Measurements from ENCODE around the gene CDH23.

CDH23 gene

DNA sequence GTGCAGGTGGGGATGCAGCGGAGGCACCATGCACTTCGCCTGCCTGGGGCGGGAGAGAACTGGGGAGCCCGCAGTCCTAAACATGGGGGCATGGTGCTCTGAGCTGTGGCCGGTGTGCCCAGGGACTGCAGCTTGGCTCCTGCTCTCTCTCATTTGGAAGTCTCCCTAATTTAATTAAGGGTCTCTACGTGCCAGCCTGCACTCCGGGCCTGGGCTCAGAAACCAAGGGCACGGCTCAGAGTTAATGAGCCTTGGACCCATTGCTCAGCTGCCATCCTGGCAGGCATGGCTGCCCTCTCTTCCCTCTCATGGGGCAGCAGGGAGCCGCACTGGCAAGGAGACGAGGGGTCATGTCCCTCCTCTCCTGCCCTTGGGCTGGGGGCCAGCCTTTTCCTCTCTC, 115.6 kb downstream of the CDH23 start:
- DNase-seq (ENCODE audit: low read depth) = no peak
- H3K4me3 ChIP-seq (ENCODE audit: control insufficient read depth, low read depth, low read length) = no peak overlapping the region
- TF ChIP-seq, protein P1, sequence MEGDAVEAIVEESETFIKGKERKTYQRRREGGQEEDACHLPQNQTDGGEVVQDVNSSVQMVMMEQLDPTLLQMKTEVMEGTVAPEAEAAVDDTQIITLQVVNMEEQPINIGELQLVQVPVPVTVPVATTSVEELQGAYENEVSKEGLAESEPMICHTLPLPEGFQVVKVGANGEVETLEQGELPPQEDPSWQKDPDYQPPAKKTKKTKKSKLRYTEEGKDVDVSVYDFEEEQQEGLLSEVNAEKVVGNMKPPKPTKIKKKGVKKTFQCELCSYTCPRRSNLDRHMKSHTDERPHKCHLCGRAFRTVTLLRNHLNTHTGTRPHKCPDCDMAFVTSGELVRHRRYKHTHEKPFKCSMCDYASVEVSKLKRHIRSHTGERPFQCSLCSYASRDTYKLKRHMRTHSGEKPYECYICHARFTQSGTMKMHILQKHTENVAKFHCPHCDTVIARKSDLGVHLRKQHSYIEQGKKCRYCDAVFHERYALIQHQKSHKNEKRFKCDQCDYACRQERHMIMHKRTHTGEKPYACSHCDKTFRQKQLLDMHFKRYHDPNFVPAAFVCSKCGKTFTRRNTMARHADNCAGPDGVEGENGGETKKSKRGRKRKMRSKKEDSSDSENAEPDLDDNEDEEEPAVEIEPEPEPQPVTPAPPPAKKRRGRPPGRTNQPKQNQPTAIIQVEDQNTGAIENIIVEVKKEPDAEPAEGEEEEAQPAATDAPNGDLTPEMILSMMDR (IDR thresholded peaks at IDR 0.05; ENCODE audit: control insufficient read depth, insufficient read depth, low read depth, low read length, missing control alignments) = no peak

DNA sequence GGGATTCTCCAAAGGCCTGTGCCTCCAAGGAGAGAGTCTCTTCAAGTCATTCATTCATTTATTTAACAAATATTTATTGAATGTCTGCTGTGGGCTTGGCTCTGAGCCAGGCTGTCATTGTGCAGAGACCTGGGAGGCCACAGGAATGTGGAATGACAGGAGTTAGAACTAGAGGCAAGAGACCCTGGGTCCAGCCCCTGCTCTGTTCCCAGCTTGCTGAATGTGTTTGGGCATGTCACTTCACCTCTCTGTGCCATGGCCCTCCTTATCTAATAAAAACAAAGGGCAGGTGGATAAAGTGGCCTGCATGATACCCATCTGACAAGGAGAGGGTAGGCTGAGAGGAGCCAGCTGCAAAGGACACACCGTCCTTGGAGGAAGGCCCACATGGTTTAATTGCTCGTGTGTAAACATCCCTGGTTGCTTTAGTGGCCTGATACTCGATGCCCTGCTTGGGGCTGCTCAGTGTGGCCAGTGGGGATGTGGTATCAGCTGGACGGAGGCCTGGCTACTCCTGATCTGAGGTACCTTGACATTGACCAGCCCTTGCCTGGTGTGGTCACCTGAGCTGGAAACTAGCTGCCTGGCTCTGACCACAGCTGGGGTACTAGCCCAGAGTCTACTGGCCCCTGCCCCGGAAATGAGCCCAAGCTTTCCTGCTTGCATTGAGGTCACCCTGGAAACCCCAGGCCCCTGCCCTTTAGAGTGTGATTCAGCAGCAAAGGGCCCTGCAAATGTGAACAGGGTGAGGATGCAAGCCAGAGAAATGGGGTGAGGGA, 116.2 kb downstream of the CDH23 start:
- TF ChIP-seq, protein P1 (IDR thresholded peaks at IDR 0.05; ENCODE audit: control insufficient read depth, insufficient read depth, low read depth, low read length, missing control alignments) = no peak
- H3K4me3 ChIP-seq (ENCODE audit: control insufficient read depth, low read depth, low read length) = no peak overlapping the region
- DNase-seq (ENCODE audit: low read depth) = no peak

DNA sequence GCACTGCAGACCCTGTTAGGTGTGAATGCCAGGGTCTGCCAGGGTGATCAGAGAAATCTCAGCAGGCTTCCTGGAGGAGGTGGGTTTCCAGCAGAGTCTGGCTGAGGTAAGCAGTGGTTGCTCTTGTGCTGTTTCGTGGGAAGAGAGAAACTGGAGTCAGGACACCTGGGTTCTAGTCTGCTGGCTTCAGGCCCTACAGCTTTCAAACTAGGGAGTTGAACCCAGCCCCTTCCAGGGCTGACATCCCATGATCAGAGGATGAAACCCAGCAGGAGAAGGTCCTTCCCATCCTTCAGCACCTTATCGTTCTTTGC, 116.8 kb downstream of the CDH23 start:
- H3K4me3 ChIP-seq (ENCODE audit: control insufficient read depth, low read depth, low read length) = no peak overlapping the region
- TF ChIP-seq, protein P1 (IDR thresholded peaks at IDR 0.05; ENCODE audit: control insufficient read depth, insufficient read depth, low read depth, low read length, missing control alignments) = no peak
- DNase-seq (ENCODE audit: low read depth) = no peak

DNA sequence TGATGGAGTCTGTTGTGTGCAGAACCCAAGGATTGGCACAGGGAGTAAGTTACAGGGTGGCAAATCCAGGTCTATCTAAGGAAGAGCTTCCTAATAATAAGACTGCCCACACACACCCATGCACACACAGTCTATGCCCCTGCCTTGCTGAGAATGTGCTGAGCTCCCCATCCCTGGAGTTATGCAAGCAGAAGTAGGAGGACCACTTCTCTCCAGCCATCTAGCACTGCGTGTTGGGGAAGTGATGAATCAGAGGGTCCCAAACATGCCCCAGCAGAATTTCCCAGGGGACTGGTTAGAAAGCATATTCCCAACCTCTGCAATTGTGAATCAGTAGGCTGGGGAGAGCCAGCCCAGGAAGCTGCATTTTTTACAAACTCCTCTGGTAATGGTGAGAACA, 117.2 kb downstream of the CDH23 start:
- TF ChIP-seq, protein P1 (IDR thresholded peaks at IDR 0.05; ENCODE audit: control insufficient read depth, insufficient read depth, low read depth, low read length, missing control alignments) = no peak
- no peak for DNase-seq (ENCODE audit: low read depth)
- H3K4me3 ChIP-seq (ENCODE audit: control insufficient read depth, low read depth, low read length) = no peak overlapping the region

DNA sequence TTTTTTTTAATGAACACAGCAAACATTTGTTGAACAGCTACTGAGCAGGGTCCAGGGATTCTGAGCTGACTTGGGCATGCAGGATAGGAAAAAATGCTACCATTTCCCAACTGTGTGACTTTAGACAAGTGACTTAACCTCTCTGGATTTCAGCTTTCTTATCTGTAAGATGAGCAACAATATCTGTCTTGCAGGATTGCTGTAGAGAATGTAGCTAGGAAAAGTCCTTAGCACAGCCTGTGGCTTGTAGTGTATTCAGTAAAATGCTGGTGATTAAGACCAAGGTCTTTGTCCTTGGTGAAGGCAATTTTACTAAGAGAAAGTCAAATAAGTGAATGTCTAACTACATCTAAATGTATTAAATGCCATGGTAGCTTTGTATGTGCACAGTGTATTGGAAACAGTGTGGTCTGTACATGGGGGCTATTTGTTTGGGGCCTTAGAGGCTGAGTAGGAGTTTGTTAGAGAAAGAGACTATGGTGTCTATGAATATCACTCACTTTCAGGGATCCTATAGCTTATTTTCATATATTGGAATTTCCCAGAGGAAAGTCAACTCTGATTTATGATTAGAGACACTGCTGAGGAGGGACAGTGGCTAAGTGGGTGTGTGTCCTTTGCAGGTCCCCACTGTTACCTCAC, 118.9 kb downstream of the CDH23 start:
- no peak overlapping the region for H3K4me3 ChIP-seq (ENCODE audit: control insufficient read depth, low read depth, low read length)
- TF ChIP-seq, protein P1 (IDR thresholded peaks at IDR 0.05; ENCODE audit: control insufficient read depth, insufficient read depth, low read depth, low read length, missing control alignments) = no peak
- DNase-seq (ENCODE audit: low read depth) = no peak

DNA sequence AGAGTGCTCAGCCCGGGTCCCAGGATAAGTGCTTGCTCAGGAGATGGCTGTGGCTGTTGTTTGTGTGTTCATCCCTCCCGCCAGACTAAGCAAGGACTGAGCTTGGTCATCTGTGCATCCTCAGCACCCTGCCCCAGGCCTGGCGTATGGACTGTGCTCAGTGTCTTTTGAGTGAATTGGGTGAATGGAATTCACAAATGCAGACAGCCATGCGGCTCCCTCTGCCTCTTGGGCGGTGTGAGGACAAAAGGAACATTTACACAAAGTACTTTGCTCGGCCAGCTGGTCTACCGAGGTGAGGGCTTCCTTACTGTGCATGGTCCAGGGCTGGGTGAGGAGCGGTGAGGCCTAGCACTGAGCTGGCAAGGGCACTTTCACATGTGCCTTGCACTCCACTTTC, 120.2 kb downstream of the CDH23 start:
- TF ChIP-seq, protein P1 (IDR thresholded peaks at IDR 0.05; ENCODE audit: control insufficient read depth, insufficient read depth, low read depth, low read length, missing control alignments) = no peak
- H3K4me3 ChIP-seq (ENCODE audit: control insufficient read depth, low read depth, low read length) = no peak overlapping the region
- no peak for DNase-seq (ENCODE audit: low read depth)
